Measurements from ENCODE around the gene DCAF5.

DNA sequence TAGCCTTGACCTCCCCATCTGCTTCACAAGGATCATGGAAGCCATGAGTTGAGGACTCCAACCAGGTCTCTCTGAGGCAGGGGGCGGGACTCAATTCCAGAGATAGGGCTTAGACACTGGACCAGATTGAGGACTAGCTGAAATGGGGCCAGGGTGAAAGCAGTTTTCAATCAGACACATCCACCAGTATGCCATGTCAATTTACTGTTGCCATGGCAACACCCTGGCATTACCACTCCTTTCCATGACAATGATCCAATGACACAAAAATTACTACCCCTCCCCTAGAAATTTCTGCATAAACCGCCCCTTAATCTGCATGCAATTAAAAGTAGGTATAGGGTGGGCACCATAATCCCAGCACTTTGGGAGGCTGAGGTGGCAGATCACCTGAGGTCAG, 18.6 kb upstream of the DCAF5 start:
- TF ChIP-seq MLX (CRISPR knock-in tag; IDR thresholded peaks at IDR 0.05) (no peak), EP300 (IDR thresholded peaks at IDR 0.05; ENCODE audit: low read depth in 2 of 2, low read length in 2 of 2) (no peak), EP300 (CRISPR knock-in tag; IDR thresholded peaks at IDR 0.05; ENCODE audit: borderline replicate concordance) (no peak), NR2C2 (CRISPR knock-in tag; IDR thresholded peaks at IDR 0.05; ENCODE audit: borderline replicate concordance) (no peak)
- TF ChIP-seq, protein P1, sequence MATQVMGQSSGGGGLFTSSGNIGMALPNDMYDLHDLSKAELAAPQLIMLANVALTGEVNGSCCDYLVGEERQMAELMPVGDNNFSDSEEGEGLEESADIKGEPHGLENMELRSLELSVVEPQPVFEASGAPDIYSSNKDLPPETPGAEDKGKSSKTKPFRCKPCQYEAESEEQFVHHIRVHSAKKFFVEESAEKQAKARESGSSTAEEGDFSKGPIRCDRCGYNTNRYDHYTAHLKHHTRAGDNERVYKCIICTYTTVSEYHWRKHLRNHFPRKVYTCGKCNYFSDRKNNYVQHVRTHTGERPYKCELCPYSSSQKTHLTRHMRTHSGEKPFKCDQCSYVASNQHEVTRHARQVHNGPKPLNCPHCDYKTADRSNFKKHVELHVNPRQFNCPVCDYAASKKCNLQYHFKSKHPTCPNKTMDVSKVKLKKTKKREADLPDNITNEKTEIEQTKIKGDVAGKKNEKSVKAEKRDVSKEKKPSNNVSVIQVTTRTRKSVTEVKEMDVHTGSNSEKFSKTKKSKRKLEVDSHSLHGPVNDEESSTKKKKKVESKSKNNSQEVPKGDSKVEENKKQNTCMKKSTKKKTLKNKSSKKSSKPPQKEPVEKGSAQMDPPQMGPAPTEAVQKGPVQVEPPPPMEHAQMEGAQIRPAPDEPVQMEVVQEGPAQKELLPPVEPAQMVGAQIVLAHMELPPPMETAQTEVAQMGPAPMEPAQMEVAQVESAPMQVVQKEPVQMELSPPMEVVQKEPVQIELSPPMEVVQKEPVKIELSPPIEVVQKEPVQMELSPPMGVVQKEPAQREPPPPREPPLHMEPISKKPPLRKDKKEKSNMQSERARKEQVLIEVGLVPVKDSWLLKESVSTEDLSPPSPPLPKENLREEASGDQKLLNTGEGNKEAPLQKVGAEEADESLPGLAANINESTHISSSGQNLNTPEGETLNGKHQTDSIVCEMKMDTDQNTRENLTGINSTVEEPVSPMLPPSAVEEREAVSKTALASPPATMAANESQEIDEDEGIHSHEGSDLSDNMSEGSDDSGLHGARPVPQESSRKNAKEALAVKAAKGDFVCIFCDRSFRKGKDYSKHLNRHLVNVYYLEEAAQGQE (IDR thresholded peaks at IDR 0.05; ENCODE audit: borderline replicate concordance in 1 of 2, low read depth in 1 of 2, low read length in 2 of 2), result no peak
- TF ChIP-seq, protein P2, sequence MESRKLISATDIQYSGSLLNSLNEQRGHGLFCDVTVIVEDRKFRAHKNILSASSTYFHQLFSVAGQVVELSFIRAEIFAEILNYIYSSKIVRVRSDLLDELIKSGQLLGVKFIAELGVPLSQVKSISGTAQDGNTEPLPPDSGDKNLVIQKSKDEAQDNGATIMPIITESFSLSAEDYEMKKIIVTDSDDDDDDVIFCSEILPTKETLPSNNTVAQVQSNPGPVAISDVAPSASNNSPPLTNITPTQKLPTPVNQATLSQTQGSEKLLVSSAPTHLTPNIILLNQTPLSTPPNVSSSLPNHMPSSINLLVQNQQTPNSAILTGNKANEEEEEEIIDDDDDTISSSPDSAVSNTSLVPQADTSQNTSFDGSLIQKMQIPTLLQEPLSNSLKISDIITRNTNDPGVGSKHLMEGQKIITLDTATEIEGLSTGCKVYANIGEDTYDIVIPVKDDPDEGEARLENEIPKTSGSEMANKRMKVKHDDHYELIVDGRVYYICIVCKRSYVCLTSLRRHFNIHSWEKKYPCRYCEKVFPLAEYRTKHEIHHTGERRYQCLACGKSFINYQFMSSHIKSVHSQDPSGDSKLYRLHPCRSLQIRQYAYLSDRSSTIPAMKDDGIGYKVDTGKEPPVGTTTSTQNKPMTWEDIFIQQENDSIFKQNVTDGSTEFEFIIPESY (CRISPR knock-in tag; IDR thresholded peaks at IDR 0.05), result no peak
- TF ChIP-seq, protein P3, sequence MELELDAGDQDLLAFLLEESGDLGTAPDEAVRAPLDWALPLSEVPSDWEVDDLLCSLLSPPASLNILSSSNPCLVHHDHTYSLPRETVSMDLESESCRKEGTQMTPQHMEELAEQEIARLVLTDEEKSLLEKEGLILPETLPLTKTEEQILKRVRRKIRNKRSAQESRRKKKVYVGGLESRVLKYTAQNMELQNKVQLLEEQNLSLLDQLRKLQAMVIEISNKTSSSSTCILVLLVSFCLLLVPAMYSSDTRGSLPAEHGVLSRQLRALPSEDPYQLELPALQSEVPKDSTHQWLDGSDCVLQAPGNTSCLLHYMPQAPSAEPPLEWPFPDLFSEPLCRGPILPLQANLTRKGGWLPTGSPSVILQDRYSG (CRISPR knock-in tag; IDR thresholded peaks at IDR 0.05), result no peak

All from HepG2 (cell line).